HepG2 (cell line): ENCODE results near the gene CCDC33.

Experiments used
- ATRX ChIP-seq: sonication (generic); formaldehyde crosslinking; IDR thresholded peaks from 2 replicates; pipeline ENCODE4 v1.4.0; 2020; ENCODE audit warnings: missing genetic modification reagents, borderline replicate concordance
- CTCF ChIP-seq: sonication (generic); formaldehyde crosslinking; IDR thresholded peaks from 2 replicates; pipeline ENCODE4 v1.5.0; 2020; ENCODE audit warnings: mild to moderate bottlenecking, missing genetic modification reagents, moderate library complexity
- DPF2 ChIP-seq: sonication (generic); formaldehyde crosslinking; IDR thresholded peaks from 2 replicates; pipeline ENCODE4 v1.4.0; 2020; ENCODE audit warnings: mild to moderate bottlenecking, low read depth, missing genetic modification reagents, borderline replicate concordance
- HNF4G ChIP-seq, 2 experiments: sonication (generic) in 1 of 2; formaldehyde crosslinking in 1 of 2; IDR thresholded peaks; 2 replicates each; pipeline versions ENCODE4 v1.4.0 to v1.6.1; 2011 to 2020; ENCODE audit warnings: borderline replicate concordance in 2 of 2, low read depth in 2 of 2, mild to moderate bottlenecking in 2 of 2, low read length in 1 of 2, missing genetic modification reagents in 1 of 2, moderate library complexity in 1 of 2
- IRF1 ChIP-seq: sonication (generic); formaldehyde crosslinking; IDR thresholded peaks from 2 replicates; pipeline ENCODE4 v1.4.0; 2020; ENCODE audit warnings: low read depth, mild to moderate bottlenecking, missing genetic modification reagents
- TBP ChIP-seq: sonication (generic); formaldehyde crosslinking; IDR thresholded peaks from 2 replicates; pipeline ENCODE4 v1.5.0; 2020; ENCODE audit warnings: missing genetic modification reagents
- TRIM22 ChIP-seq: fragments of 450-650 bp; IDR thresholded peaks from 2 replicates; pipeline ENCODE4 v1.6.1; 2017
- ZNF556 ChIP-seq: sonication (generic); formaldehyde crosslinking; IDR thresholded peaks from 2 replicates; pipeline ENCODE4 v1.4.0; 2020; ENCODE audit warnings: mild to moderate bottlenecking, missing genetic modification reagents, borderline replicate concordance
- ZNF704 ChIP-seq: sonication (generic); formaldehyde crosslinking; IDR thresholded peaks from 2 replicates; pipeline ENCODE4 v1.8.1; 2023; ENCODE audit warnings: mild to moderate bottlenecking, inconsistent platforms, moderate library complexity, missing genetic modification reagents, borderline replicate concordance

- TF ChIP-seq CTCF (CRISPR knock-in tag) (no peak), IRF1 (CRISPR knock-in tag) (no peak), DPF2 (CRISPR knock-in tag) (no peak), ZNF556 (CRISPR knock-in tag) (no peak), TRIM22 (no peak), TBP (CRISPR knock-in tag) (no peak), ATRX (CRISPR knock-in tag) (no peak), ZNF704 (CRISPR knock-in tag) (no peak), HNF4G (IDR thresholded peaks at IDR 0.05; ENCODE audit: borderline replicate concordance, low read depth, low read length) (no peak), HNF4G (CRISPR knock-in tag; IDR thresholded peaks at IDR 0.05; ENCODE audit: borderline replicate concordance, low read depth) (no peak)
These were observed 142.7 kb downstream of the CCDC33 start for GRCh38 chr15:74378848-74379247.
